GM18870 (cell line): ENCODE results near the gene CRTC1.

Experiments
- ATAC-seq: cut with Tn5 transposase; IDR thresholded peaks from one replicate; pipeline ENCODE4 v1.9.1; 2021; ENCODE audit warnings: moderate library complexity; ENCODE audit not compliant: unreplicated experiment

Gene CRTC1

GRCh38 chr19:18651733-18652132, 31.7 kb upstream of the CRTC1 start:
- ATAC-seq, result no peak

- no peak for ATAC-seq
Observed at GRCh38 chr19:18653853-18654252, 29.6 kb upstream of the CRTC1 start.

- ATAC-seq, result no peak
Observed at GRCh38 chr19:18654469-18654868, 29.0 kb upstream of the CRTC1 start.

- ATAC-seq, result no peak
Observed at GRCh38 chr19:18655173-18655844, 28.2 kb upstream of the CRTC1 start.

- no peak for ATAC-seq
Observed at GRCh38 chr19:18656337-18657086, 27.0 kb upstream of the CRTC1 start.

GRCh38 chr19:18657590-18658365, 25.7 kb upstream of the CRTC1 start:
- ATAC-seq, result no peak

GRCh38 chr19:18658366-18658855, 25.1 kb upstream of the CRTC1 start:
- ATAC-seq, result no peak

- ATAC-seq, result no peak
Observed at GRCh38 chr19:18659281-18660050, 24.0 kb upstream of the CRTC1 start.

- ATAC-seq, result no peak
Observed at GRCh38 chr19:18660051-18660910, 23.2 kb upstream of the CRTC1 start.

- ATAC-seq, result no peak
Observed at GRCh38 chr19:18660939-18661670, 22.4 kb upstream of the CRTC1 start.

- ATAC-seq, result no peak
Observed at GRCh38 chr19:18662972-18663732, 20.3 kb upstream of the CRTC1 start.

- ATAC-seq, result no peak
Observed at GRCh38 chr19:18663940-18664530, 19.4 kb upstream of the CRTC1 start.

GRCh38 chr19:18665771-18666202, 17.7 kb upstream of the CRTC1 start:
- no peak for ATAC-seq

- ATAC-seq, result no peak
Observed at GRCh38 chr19:18666317-18666716, 17.2 kb upstream of the CRTC1 start.

GRCh38 chr19:18666784-18667183, 16.7 kb upstream of the CRTC1 start:
- no peak for ATAC-seq

- ATAC-seq, result no peak
Observed at GRCh38 chr19:18667531-18668251, 15.8 kb upstream of the CRTC1 start.

- no peak for ATAC-seq
Observed at GRCh38 chr19:18668252-18668631, 15.2 kb upstream of the CRTC1 start.
